NB4 (cell line): ENCODE measurements around the gene IL18.

ENCODE experiments used
- DNase-seq: peaks from one replicate; pipeline ENCODE4 v3.0.0; 2010; ENCODE audit warnings: low read depth
- H3K4me3 ChIP-seq: one replicate; pipeline ENCODE4 v1.5.1; 2011; ENCODE audit warnings: mild to moderate bottlenecking, low read depth, low read length, moderate library complexity
- MYC ChIP-seq: IDR thresholded peaks from 2 replicates; pipeline ENCODE4 v1.6.1; 2011; ENCODE audit warnings: low read depth, low read length
- POLR2A ChIP-seq: IDR thresholded peaks from 2 replicates; pipeline ENCODE4 v1.6.1; 2011; ENCODE audit warnings: mild to moderate bottlenecking; ENCODE audit not compliant: insufficient read length; ENCODE audit errors: extremely low read depth
- TF ChIP-seq, protein P1 (sequence below): IDR thresholded peaks from one replicate; pipeline ENCODE4 v1.5.1; 2012; ENCODE audit warnings: low read depth, low read length
- TF ChIP-seq, protein P2 (sequence below): IDR thresholded peaks from 2 replicates; pipeline ENCODE4 v1.6.1; 2011; ENCODE audit warnings: low read depth, low read length

IL18 gene

DNA sequence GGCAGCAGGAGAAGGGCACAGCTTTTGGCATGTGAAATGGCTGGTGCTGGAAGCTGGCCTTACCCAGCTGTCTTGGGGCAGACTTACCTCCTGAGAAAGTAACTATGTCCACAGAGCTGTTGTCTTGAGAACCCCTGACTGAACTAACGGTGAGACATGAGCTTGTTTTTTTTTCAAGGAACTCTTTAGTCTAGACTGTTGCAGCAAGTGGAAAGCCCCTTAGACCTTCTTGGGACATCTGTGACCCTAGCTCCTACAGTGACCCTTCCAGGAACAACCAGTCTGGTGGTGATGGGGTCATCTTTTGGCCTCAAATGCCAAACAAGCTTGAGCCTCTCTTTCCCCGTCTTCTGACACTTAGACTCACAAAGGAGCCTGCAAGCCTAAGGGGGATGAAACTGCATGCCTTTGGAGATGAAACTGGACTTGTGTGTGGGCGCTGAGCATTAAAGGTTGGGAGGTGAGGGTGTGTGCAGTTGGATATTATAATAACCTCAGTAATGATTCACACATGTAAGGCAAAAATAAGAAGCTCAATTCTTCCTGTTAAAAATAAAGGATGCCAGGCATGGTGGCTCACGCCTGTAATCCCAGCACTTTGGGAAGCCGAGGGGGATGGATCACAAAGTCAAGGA, 41.8 kb downstream of the IL18 start:
- no peak for TF ChIP-seq POLR2A
- TF ChIP-seq, protein P1, sequence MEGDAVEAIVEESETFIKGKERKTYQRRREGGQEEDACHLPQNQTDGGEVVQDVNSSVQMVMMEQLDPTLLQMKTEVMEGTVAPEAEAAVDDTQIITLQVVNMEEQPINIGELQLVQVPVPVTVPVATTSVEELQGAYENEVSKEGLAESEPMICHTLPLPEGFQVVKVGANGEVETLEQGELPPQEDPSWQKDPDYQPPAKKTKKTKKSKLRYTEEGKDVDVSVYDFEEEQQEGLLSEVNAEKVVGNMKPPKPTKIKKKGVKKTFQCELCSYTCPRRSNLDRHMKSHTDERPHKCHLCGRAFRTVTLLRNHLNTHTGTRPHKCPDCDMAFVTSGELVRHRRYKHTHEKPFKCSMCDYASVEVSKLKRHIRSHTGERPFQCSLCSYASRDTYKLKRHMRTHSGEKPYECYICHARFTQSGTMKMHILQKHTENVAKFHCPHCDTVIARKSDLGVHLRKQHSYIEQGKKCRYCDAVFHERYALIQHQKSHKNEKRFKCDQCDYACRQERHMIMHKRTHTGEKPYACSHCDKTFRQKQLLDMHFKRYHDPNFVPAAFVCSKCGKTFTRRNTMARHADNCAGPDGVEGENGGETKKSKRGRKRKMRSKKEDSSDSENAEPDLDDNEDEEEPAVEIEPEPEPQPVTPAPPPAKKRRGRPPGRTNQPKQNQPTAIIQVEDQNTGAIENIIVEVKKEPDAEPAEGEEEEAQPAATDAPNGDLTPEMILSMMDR = no peak
- TF ChIP-seq, protein P2, sequence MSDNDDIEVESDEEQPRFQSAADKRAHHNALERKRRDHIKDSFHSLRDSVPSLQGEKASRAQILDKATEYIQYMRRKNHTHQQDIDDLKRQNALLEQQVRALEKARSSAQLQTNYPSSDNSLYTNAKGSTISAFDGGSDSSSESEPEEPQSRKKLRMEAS = no peak
- no peak for TF ChIP-seq MYC
- no peak overlapping the region for H3K4me3 ChIP-seq
- DNase-seq = no peak

DNA sequence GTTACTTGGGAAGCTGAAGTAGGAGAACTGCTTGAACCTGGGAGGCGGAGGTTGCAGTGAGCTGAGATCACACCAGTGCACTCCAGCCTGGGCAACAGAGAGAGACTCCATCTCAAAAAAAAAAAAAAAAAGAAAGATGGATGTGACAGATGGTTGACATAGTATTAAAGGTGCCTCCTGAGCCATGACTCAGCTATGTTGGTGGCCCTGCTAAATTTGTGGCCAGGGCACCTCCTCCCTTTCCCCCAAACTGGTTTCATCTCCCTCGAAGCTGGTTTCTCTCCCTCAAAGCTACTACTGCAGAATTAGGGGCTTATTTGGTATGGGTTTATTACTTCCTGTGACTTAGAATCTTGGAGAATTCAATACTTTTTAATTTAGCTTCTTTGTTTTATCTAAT, 45.7 kb downstream of the IL18 start:
- TF ChIP-seq, protein P2 = no peak
- no peak for TF ChIP-seq POLR2A
- TF ChIP-seq MYC = no peak
- TF ChIP-seq, protein P1 = no peak
- H3K4me3 ChIP-seq = no peak overlapping the region
- no peak for DNase-seq

DNA sequence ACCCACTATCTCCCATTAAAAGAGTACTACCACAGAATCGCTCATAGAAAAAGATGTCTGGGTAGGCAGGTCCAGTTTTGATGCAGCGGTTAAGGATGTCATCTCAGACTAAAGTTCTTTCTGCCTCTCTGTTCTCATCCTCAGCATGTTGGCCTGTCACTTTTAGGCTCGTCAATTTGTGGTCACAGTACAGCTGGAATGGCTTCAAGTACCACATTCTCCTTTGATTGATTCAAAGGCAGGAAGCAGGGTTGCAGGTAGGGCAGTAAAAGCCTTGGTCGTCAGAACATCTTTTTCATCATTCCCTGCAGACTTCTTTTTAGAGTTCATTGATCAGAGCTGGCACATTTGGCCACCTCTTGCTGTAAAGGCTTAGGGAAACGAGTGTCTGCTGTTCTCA, 48.5 kb downstream of the IL18 start:
- no peak for DNase-seq
- TF ChIP-seq, protein P2 = no peak
- no peak for TF ChIP-seq MYC
- H3K4me3 ChIP-seq = no peak overlapping the region

DNA sequence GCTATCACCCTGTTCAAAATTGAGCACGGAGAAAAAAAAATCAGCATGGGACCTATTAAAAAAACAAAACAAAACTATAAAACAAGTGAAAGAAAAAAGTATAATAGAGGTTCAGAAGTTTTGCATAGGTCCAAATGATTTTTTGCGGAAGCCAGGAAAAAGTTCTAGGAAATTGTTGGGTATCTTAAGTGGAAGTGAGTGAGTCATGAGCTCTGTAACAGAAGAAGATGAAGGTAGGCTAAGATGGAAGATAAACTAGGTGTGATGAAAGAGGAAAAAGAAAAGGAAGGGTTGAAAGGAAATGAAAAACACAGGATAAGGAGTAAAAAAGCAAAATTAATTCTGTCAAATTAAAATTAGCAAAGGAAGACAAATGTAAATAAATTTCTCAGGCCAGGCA, 49.4 kb downstream of the IL18 start:
- DNase-seq = no peak
- TF ChIP-seq POLR2A = no peak
- TF ChIP-seq, protein P1 = no peak
- TF ChIP-seq MYC = no peak
- TF ChIP-seq, protein P2 = no peak
- no peak overlapping the region for H3K4me3 ChIP-seq

DNA sequence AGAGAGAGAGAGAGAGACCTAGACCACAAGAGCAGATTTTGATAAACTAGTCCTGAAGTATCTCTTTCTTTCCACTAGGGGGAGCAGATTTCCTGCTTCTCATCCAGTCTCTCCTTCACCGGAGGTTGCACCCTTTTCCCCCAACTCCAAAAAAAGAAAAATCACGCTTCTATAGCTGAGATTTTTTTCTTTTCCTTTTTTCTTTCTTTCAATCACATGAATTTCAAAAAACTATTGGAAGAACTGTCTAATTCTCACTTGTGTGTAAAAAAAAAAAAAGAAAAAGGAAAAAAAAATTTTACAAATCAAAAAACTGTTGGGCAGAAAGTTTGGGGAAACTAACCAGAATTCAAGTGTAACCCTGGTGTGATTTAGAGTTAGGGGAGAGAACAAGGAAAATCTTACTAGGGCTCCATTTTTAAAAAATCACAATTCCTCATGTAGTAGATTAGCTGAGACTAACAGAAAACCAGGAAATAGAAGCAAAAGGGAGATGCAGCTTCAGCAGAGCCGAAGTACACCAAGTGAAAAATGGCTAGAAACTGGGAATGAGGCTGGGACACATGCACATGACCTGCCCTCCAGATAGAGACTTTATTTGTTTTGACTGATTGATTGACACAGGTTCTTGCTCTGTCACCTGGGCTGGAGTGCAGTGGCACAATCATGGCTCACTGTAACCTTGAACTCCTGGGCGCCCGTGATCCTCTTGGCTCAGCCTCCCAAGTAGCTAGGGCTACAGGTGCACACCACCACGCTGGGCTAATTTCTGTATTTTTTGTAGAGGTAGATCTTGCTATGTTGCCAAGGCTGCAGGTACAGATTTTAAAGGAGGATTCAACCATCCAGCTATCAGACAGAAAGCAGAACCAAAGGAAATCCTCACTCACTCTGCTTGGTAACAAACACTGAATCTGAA, 50.1 kb downstream of the IL18 start:
- DNase-seq = peak; percentile 62
- TF ChIP-seq, protein P2 = no peak
- TF ChIP-seq, protein P1 = peak; percentile 79
- no peak overlapping the region for H3K4me3 ChIP-seq

DNA sequence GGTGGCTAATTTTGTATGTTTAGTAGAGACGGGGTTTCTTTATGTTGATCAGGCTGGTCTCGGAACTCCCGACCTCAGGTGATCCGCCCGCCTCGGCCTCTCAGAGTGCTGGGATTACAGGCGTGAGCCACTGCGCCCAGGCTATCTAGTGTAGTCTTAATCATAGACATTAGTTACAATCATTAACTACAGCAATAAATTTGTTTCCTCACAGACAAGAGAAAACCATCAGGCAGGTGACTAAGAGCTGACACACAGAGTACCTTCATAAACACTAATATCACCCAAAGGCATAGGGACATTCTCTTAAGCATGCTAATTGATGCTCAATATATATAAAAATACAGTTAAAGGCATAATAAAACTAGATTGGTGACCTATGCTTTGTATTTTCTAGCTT, 57.8 kb downstream of the IL18 start:
- TF ChIP-seq MYC (no peak), POLR2A (no peak)
- TF ChIP-seq, protein P2 = no peak
- TF ChIP-seq, protein P1 = no peak

More for the DNA sequence above, 57.8 kb downstream of the IL18 start:
- no peak overlapping the region for H3K4me3 ChIP-seq
- no peak for DNase-seq
